Activated naive CD8-positive, alpha-beta T cell (primary cell): ENCODE results near the gene ZNF526.

Experiments
- H3K27ac Mint-ChIP-seq: one replicate; pipeline ENCODE4 v1.8.0; 2021; ENCODE audit warnings: mixed read lengths
- H3K27me3 Mint-ChIP-seq: one replicate; pipeline ENCODE4 v1.8.0; 2021; ENCODE audit warnings: mixed read lengths
- H3K36me3 Mint-ChIP-seq: one replicate; pipeline ENCODE4 v1.8.0; 2021; ENCODE audit warnings: mixed read lengths
- H3K4me1 Mint-ChIP-seq: one replicate; pipeline ENCODE4 v1.8.0; 2021; ENCODE audit warnings: low read depth, mixed read lengths
- H3K4me3 Mint-ChIP-seq: one replicate; pipeline ENCODE4 v1.8.0; 2021; ENCODE audit warnings: mild to moderate bottlenecking, mixed read lengths
- H3K9me3 Mint-ChIP-seq: one replicate; pipeline ENCODE4 v1.8.0; 2021; ENCODE audit warnings: low read depth, mixed read lengths

Gene ZNF526

DNA sequence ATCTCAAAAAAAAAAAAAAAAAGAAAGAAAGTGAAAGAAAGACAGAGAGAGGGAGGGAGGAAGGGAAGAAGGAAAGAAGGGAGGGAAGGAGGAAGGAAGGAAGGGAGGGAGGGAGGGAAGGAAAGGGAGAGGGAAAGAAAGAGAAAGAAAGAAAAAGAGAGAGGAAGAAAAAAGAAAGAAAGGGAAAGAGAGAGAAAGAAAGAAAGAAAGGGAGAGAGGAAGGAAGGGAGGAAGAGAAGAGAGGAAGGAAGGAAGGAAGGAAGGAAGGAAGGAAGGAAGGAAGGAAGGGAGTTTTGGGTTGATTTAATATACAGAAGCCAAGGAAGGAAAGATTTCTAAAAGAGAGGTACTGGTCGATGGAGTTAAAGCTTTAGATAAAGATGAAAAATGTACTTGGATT, 31.4 kb upstream of the ZNF526 start:
- Mint-ChIP-seq H3K9me3 (no peaks in the 10 kb centered on the region), H3K36me3 (peaks cover under 1% of the 10 kb centered on the region), H3K4me3 (no peak overlapping the region), H3K27ac (no peak overlapping the region), H3K4me1 (peaks cover 44% of the 10 kb centered on the region), H3K27me3 (no peaks in the 10 kb centered on the region)

GRCh38 chr19:42189133-42189532, 31.0 kb upstream of the ZNF526 start:
- peaks cover 3% of the 10 kb centered on the region for H3K36me3 Mint-ChIP-seq
- peaks cover 46% of the 10 kb centered on the region for H3K4me1 Mint-ChIP-seq

DNA sequence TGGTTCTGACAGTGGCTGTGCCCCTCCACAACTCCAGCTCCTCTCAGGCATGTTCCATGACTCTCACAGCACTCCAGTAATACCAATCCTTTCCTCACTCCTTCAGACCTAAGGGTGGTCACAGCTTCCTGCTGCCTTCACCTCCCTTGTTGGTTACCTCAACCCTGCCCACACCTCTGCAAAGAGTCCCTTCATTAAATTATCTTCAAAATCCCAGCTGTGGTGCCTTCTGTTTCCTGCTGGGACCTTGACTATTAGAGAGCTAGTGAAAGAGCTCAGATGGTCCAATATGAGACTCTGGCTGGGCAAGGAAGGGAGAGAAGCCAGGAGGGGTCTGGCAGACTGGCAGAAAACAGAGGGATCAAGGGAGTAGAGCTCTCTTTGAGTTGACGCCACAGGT, 28.8 kb upstream of the ZNF526 start:
- H3K4me3 Mint-ChIP-seq: no peak overlapping the region
- peaks cover 3% of the 10 kb centered on the region for H3K36me3 Mint-ChIP-seq
- no peak overlapping the region for H3K27ac Mint-ChIP-seq
- no peaks in the 10 kb centered on the region for H3K27me3 Mint-ChIP-seq
- H3K4me1 Mint-ChIP-seq: peaks cover 38% of the 10 kb centered on the region
- H3K9me3 Mint-ChIP-seq: no peaks in the 10 kb centered on the region

More at GRCh38 chr19:42189133-42189532, 31.0 kb upstream of the ZNF526 start:
- Mint-ChIP-seq H3K27ac (no peak overlapping the region), H3K4me3 (no peak overlapping the region), H3K9me3 (no peaks in the 10 kb centered on the region), H3K27me3 (no peaks in the 10 kb centered on the region)

DNA sequence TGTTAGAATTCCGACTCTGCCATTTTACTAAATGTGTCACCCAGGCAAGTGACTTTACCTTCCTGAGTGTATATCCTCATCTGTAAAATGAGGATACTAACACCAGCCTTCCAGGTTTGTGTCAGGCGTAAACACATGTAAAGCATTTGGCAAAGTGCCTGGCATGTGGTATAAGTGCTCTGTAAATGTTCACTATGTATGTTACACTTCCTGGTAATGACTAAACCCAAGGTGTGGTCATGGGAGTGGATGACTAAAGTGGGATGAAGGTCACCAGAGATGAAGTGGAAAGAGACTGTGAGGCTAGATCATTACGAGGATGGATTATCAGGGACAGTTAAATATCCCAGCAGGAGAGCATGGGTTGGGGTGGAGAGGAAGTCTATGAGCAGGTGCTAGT, 28.3 kb upstream of the ZNF526 start:
- Mint-ChIP-seq H3K4me1 (peaks cover 40% of the 10 kb centered on the region), H3K9me3 (no peaks in the 10 kb centered on the region), H3K36me3 (peaks cover 3% of the 10 kb centered on the region), H3K4me3 (no peak overlapping the region), H3K27me3 (no peaks in the 10 kb centered on the region), H3K27ac (no peak overlapping the region)

- Mint-ChIP-seq H3K27me3 (no peaks in the 10 kb centered on the region), H3K9me3 (no peaks in the 10 kb centered on the region), H3K4me1 (peaks cover 48% of the 10 kb centered on the region), H3K36me3 (peaks cover 3% of the 10 kb centered on the region), H3K27ac (no peak overlapping the region), H3K4me3 (no peak overlapping the region)
These were observed 26.8 kb upstream of the ZNF526 start for GRCh38 chr19:42193294-42193693.

DNA sequence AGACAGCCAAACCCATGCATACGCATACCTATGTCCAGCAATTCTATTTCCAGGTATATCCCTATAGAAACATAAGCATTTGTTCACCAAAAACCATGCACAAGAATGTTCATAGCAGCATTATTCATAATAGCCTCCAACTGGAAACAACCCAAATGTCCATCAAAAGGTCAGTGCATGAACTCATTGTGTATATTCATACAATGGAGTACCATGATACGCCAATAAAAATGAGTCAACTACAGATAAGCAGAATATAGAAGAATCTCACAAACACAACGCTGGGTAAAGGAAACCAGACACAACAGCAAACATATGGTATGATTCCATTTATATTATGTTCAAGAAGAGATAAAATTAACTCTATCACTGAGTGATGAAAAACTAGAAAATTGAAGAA, 26.4 kb upstream of the ZNF526 start:
- Mint-ChIP-seq H3K4me1 (peaks cover 50% of the 10 kb centered on the region), H3K9me3 (no peaks in the 10 kb centered on the region), H3K27me3 (no peaks in the 10 kb centered on the region), H3K27ac (no peak overlapping the region), H3K36me3 (peaks cover 4% of the 10 kb centered on the region), H3K4me3 (no peak overlapping the region)

GRCh38 chr19:42196011-42197001, 23.8 kb upstream of the ZNF526 start:
- no peak overlapping the region for H3K27ac Mint-ChIP-seq
- H3K9me3 Mint-ChIP-seq: no peaks in the 10 kb centered on the region
- H3K27me3 Mint-ChIP-seq: no peaks in the 10 kb centered on the region
- H3K36me3 Mint-ChIP-seq: peaks cover 8% of the 10 kb centered on the region
- no peak overlapping the region for H3K4me3 Mint-ChIP-seq
- H3K4me1 Mint-ChIP-seq: peaks cover 68% of the 10 kb centered on the region

DNA sequence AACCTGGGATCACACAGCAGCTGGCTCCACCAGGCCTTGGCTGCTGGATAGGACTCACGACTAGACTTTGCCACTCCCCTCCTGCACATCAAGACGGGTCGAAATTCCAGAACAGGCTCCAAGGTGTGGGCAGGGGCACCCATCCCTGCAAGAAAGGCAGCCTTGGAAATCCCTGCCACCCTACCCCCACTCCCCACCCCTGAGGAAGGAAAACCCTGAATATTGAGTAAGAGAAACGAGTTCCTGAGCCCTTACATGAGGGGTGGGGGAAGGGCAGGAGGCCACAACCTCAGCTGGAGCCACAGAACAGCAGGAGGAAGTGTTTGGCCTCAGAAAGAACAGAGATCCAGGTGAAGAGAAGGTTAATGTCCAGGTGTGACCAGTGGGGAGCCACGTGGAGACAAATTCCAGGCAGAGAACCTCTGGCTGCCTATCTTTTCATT, 22.7 kb upstream of the ZNF526 start:
- Mint-ChIP-seq H3K27me3 (no peaks in the 10 kb centered on the region), H3K36me3 (peaks cover 13% of the 10 kb centered on the region), H3K4me1 (peaks cover 68% of the 10 kb centered on the region), H3K4me3 (peak overlapping the region; percentile 10), H3K9me3 (no peaks in the 10 kb centered on the region), H3K27ac (peak overlapping the region; percentile 28)

- H3K27ac Mint-ChIP-seq: peak overlapping the region; percentile 93
These were observed 21.3 kb upstream of the ZNF526 start for GRCh38 chr19:42198676-42199439.

DNA sequence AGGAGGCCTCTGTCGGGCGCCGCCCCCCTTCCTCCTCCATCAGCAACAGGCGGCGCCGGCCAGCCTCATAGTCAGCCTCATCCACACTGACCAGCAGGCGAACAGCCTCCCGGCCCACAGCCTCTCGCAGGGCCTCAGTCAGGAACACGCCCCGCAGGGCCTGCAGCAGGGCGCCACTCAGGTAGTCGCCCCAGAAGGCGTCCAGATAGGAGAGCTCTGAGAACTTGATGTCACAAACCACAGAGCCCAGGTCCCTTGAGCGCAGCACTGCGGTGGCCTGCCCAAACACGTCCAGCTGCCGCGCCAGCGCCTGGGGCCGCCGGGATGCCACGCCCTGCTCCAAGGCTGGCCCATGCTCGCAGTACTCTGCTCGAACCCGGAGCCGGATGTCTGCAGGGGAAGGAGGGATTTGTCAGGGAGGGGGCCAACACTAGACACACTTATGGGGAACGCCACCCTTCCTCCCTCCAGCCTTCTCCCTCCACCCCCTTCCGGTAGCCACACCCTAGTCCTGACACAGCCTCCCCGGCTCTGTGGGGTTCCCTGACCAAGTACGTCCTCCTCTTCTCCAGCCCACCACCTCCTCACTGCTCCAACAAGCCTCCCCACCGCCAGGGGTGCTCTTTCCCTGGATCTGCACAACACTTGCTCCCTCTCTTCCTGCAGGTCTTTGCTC, 20.5 kb upstream of the ZNF526 start:
- Mint-ChIP-seq H3K27me3 (no peaks in the 10 kb centered on the region), H3K9me3 (no peaks in the 10 kb centered on the region), H3K4me3 (peak overlapping the region; percentile 85), H3K36me3 (peaks cover 13% of the 10 kb centered on the region), H3K27ac (peak overlapping the region; percentile 93), H3K4me1 (peaks cover 78% of the 10 kb centered on the region)

More at GRCh38 chr19:42198676-42199439, 21.3 kb upstream of the ZNF526 start:
- Mint-ChIP-seq H3K4me3 (peak overlapping the region; percentile 85), H3K4me1 (peaks cover 76% of the 10 kb centered on the region), H3K27me3 (no peaks in the 10 kb centered on the region), H3K9me3 (no peaks in the 10 kb centered on the region), H3K36me3 (peaks cover 13% of the 10 kb centered on the region)

DNA sequence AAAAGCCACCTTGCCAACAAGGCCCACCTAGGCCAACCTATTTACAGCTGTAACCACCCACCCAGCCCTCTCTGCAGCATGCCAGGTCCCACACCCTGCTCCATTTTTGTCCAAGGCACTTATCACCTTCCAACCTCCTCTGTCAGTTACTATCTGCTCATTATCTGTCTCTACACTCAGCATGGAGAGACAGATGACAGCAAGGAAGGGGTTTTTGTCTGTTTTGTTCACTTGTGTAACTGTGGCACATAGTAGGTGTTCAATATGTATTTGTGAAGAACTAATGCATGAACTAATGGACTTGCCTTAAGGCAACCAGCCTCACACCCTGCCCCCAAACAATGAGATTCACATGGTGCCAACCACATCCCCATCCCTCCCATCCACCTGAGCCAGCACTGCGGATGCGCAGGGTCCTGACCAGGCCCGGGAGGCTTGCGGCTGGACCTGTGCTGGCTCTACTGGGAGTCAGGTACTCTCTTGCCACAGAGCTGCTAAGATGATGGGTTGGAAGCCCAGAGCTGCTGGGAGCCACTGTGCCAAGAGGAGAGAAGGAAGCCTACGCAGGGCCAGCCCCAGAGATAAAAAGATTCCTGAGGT, 19.9 kb upstream of the ZNF526 start:
- Mint-ChIP-seq H3K4me1 (peaks cover 85% of the 10 kb centered on the region), H3K36me3 (peaks cover 13% of the 10 kb centered on the region), H3K9me3 (no peaks in the 10 kb centered on the region), H3K27me3 (no peaks in the 10 kb centered on the region), H3K27ac (peak overlapping the region; percentile 93), H3K4me3 (peak overlapping the region; percentile 85)

GRCh38 chr19:42201489-42202289, 18.4 kb upstream of the ZNF526 start:
- Mint-ChIP-seq H3K27me3 (no peaks in the 10 kb centered on the region), H3K27ac (peak overlapping the region; percentile 93), H3K4me1 (peaks cover 82% of the 10 kb centered on the region), H3K9me3 (no peaks in the 10 kb centered on the region), H3K36me3 (peaks cover 13% of the 10 kb centered on the region), H3K4me3 (peak overlapping the region; percentile 73)

DNA sequence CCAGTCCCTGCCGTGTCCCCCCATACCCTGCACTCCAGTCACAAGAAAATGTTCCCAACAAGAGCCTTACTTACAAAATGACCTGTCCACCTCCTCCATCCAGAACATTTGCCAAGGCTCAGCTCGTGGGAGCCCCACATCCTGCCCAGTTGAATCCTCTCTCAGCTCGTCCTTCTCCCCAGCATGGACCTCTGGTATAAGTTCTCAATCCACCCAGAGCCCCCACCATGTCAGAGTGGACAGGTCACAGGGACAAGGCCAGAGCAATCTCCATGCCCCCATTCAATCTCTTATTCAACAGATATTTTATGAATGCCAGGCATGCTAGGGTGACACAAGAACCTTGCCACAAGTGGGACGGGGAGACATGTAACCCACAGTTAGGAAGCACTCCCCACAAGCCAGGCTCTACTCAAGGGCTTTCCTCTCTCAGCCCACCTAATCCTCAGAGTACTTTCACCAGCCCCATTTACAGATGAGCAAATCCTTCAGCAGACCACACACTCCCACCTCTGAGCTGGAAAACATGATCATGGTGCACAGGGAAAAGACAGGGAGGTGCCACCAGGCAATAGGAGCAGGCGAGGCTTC, 17.7 kb upstream of the ZNF526 start:
- Mint-ChIP-seq H3K9me3 (no peaks in the 10 kb centered on the region), H3K27me3 (no peaks in the 10 kb centered on the region), H3K4me1 (peaks cover 78% of the 10 kb centered on the region), H3K36me3 (peaks cover 13% of the 10 kb centered on the region), H3K4me3 (peak overlapping the region; percentile 73), H3K27ac (peak overlapping the region; percentile 93)
